HCT116 (cell line): ENCODE measurements around the gene GRB10. TPM values are rescaled to one million over a fixed set of nuclear protein-coding genes. Genes with fewer than 3 reads are reported as not detected.

Experiments used
- ATAC-seq: fragments of 200-7000 bp; cut with Tn5 transposase; 2 replicates; pipeline ENCODE4 v1.9.1; 2020; ENCODE audit warnings: mild to moderate bottlenecking, moderate library complexity
- BruUV-seq: library from RNA; stranded (reverse); fragments of 400-500 nt; replicated peaks from 2 replicates; lab custom pipeline; 2021; lab: Mats Ljungman, UMichigan
- CTCF ChIA-PET: fragments of 300-600 bp; sonication (Branson Sonifier 250); formaldehyde crosslinking; loops from one replicate; lab custom pipeline; 2021; ENCODE audit warnings: antibody characterized with exemption; lab: Charles Lee
- POLR2A ChIA-PET: fragments of 300-600, 350-600 bp; sonication (Branson Sonifier 250); formaldehyde crosslinking; loops from one replicate; lab custom pipeline; 2021; ENCODE audit warnings: antibody characterized with exemption; lab: Charles Lee
- RAD21 ChIA-PET, 2 experiments: fragments of 300-600 bp; sonication (Branson Sonifier 250); formaldehyde crosslinking; loops; one replicate each; lab custom pipeline; 2023; ENCODE audit warnings: low total read pairs in 2 of 2; ENCODE audit not compliant: uncharacterized antibody in 2 of 2, unreplicated experiment in 2 of 2, low non-redundant PET in 1 of 2; lab: Charles Lee
- DNase-seq: peaks from one replicate; pipeline ENCODE4 v3.0.0-alpha.2; 2010; ENCODE audit warnings: low read depth, low spot score
- H2AFZ ChIP-seq: fragments of 200-600 bp; shearing (Covaris generic), sonication (generic); 2 replicates; pipeline ENCODE4 v1.6.1; 2017; ENCODE audit warnings: low read depth, mixed run types, mixed read lengths, antibody characterized with exemption, low read length; ENCODE audit not compliant: poor library complexity, severe bottlenecking
- H3K27ac ChIP-seq: 2 replicates; pipeline ENCODE4 v1.5.1; 2012; ENCODE audit warnings: low read depth, low read length
- H3K27me3 ChIP-seq: fragments of 200-600 bp; sonication (generic); 2 replicates; pipeline ENCODE4 v1.6.1; 2016; ENCODE audit warnings: mixed run types, low read length, mixed read lengths; ENCODE audit not compliant: insufficient read depth
- H3K36me3 ChIP-seq, 2 experiments: fragments of 200-500 bp in 1 of 2; fragments of 200-600 bp in 1 of 2; sonication (Bioruptor generic) in 1 of 2; sonication (generic) in 1 of 2; 2 replicates each; pipeline versions ENCODE4 v1.5.1 to v1.6.1; 2014 to 2016; ENCODE audit warnings: low read length in 2 of 2, inconsistent platforms in 1 of 2, mixed read lengths in 1 of 2, mixed run types in 1 of 2; ENCODE audit not compliant: insufficient read depth in 2 of 2, control insufficient read depth in 1 of 2
- H3K4me1 ChIP-seq, 2 experiments: fragments of 200-600 bp in 1 of 2; sonication (generic) in 1 of 2; 2 replicates each; pipeline versions ENCODE4 v1.5.1 to v1.6.1; 2012 to 2017; ENCODE audit warnings: low read length in 2 of 2, inconsistent platforms in 1 of 2, mild to moderate bottlenecking in 1 of 2, mixed read lengths in 1 of 2, mixed run types in 1 of 2, moderate library complexity in 1 of 2; ENCODE audit not compliant: insufficient read depth in 2 of 2, control insufficient read depth in 1 of 2
- H3K4me2 ChIP-seq: fragments of 200-600 bp; sonication (generic); 2 replicates; pipeline ENCODE4 v1.6.1; 2017; ENCODE audit warnings: mixed run types, low read length, mixed read lengths
- H3K4me3 ChIP-seq, 2 experiments: fragments of 200-600 bp in 1 of 2; sonication (generic) in 1 of 2; replicated peaks in 1 of 2; 2 replicates each; pipeline ENCODE4 v1.5.1; 2011 to 2016; ENCODE audit warnings: low read length in 2 of 2, control low read depth in 1 of 2, low read depth in 1 of 2, mild to moderate bottlenecking in 1 of 2, mixed read lengths in 1 of 2, mixed run types in 1 of 2
- H3K79me2 ChIP-seq: fragments of 200-600 bp; sonication (generic); 2 replicates; pipeline ENCODE4 v1.6.1; 2017; ENCODE audit warnings: mild to moderate bottlenecking, mixed run types, low read length, moderate library complexity, mixed read lengths; ENCODE audit not compliant: insufficient read depth
- H3K9ac ChIP-seq: fragments of 200-600 bp; sonication (generic); 2 replicates; pipeline ENCODE4 v1.6.1; 2016; ENCODE audit warnings: low read length, mixed read lengths
- H3K9me2 ChIP-seq: fragments of 200-600 bp; sonication (generic), shearing (Covaris generic); 2 replicates; pipeline ENCODE4 v1.6.1; 2017; ENCODE audit warnings: mixed run types, mild to moderate bottlenecking, moderate library complexity; ENCODE audit not compliant: insufficient read depth
- H3K9me3 ChIP-seq, 2 experiments: fragments of 200-500 bp in 1 of 2; fragments of 200-600 bp in 1 of 2; sonication (Bioruptor generic) in 1 of 2; sonication (generic) in 1 of 2; 2 replicates each; pipeline ENCODE4 v1.6.1; 2014 to 2017; ENCODE audit warnings: low read length in 2 of 2, mixed read lengths in 2 of 2, inconsistent platforms in 1 of 2, low read depth in 1 of 2, mild to moderate bottlenecking in 1 of 2, mixed run types in 1 of 2, moderate library complexity in 1 of 2; ENCODE audit not compliant: control insufficient read depth in 1 of 2, insufficient read depth in 1 of 2
- H4K20me1 ChIP-seq: fragments of 200-600 bp; sonication (generic), shearing (Covaris generic); 2 replicates; pipeline ENCODE4 v1.6.1; 2017; ENCODE audit warnings: mixed run types, mild to moderate bottlenecking, moderate library complexity; ENCODE audit not compliant: insufficient read depth
- ATF3 ChIP-seq: IDR thresholded peaks from 2 replicates; pipeline ENCODE4 v1.6.1; 2012
- CEBPB ChIP-seq: IDR thresholded peaks from 2 replicates; pipeline ENCODE4 v1.6.1; 2012; ENCODE audit warnings: low read depth
- EGR1 ChIP-seq: IDR thresholded peaks from 2 replicates; pipeline ENCODE4 v1.6.1; 2012; ENCODE audit warnings: low read depth
- EZH2 ChIP-seq: fragments of 200-600 bp; sonication (generic); IDR thresholded peaks from 2 replicates; pipeline ENCODE4 v1.6.1; 2017; ENCODE audit warnings: antibody characterized with exemption, mixed run types
- FOSL1 ChIP-seq: IDR thresholded peaks from 2 replicates; pipeline ENCODE4 v1.6.1; 2012; ENCODE audit warnings: low read depth
- MAX ChIP-seq: IDR thresholded peaks from 2 replicates; pipeline ENCODE4 v1.6.1; 2012
- POLR2A ChIP-seq: IDR thresholded peaks from 2 replicates; pipeline ENCODE4 v1.7.0; 2011; ENCODE audit warnings: borderline replicate concordance; ENCODE audit not compliant: insufficient read depth, insufficient read length; ENCODE audit errors: extremely low read depth
- POLR2AphosphoS5 ChIP-seq: IDR thresholded peaks from 2 replicates; pipeline ENCODE4 v1.6.1; 2011; ENCODE audit warnings: mild to moderate bottlenecking, low read depth, low read length, moderate library complexity
- RAD21 ChIP-seq: IDR thresholded peaks from 2 replicates; pipeline ENCODE4 v1.6.1; 2012; ENCODE audit warnings: low read depth, mild to moderate bottlenecking
- REST ChIP-seq: IDR thresholded peaks from 2 replicates; pipeline ENCODE4 v1.6.1; 2012; ENCODE audit warnings: low read depth
- SIN3A ChIP-seq: IDR thresholded peaks from 2 replicates; pipeline ENCODE4 v1.6.1; 2012; ENCODE audit warnings: low read depth
- SP1 ChIP-seq: IDR thresholded peaks from 2 replicates; pipeline ENCODE4 v1.6.1; 2012; ENCODE audit warnings: low read depth
- SRF ChIP-seq: IDR thresholded peaks from 2 replicates; pipeline ENCODE4 v1.6.1; 2012; ENCODE audit warnings: low read depth
- TCF7L2 ChIP-seq: IDR thresholded peaks from 2 replicates; pipeline ENCODE4 v1.7.0; 2011; ENCODE audit warnings: borderline replicate concordance, inconsistent platforms; ENCODE audit not compliant: insufficient read depth, insufficient read length; ENCODE audit errors: extremely low read depth
- YY1 ChIP-seq: IDR thresholded peaks from 2 replicates; pipeline ENCODE4 v1.6.1; 2011; ENCODE audit warnings: low read length, low read depth, moderate library complexity, mild to moderate bottlenecking; ENCODE audit not compliant: insufficient replicate concordance; ENCODE audit errors: extremely low read depth
- ZFX ChIP-seq: fragments of 450-650 bp; IDR thresholded peaks from 2 replicates; pipeline ENCODE4 v1.6.1; 2017
- intact Hi-C: fragments of 100-400 bp; cut with micrococcal nuclease; formaldehyde crosslinking; loops from 2 replicates; pipeline ENCODE4 v1.10.0; 2022
- total RNA-seq: library from RNA; stranded (reverse); gene quantifications from one replicate; pipeline ENCODE4 v1.2.1, GENCODE V29; 2021; ENCODE audit not compliant: unreplicated experiment

GRB10 gene
- total RNA-seq, 1 experiment from 2014 or later, result 37.3 TPM

GRCh38 chr7:50598460-50599343 is 184.0 kb downstream of the GRB10 start (continued):
- no peak for TF ChIP-seq REST
- TF ChIP-seq MAX, result no peak
- no peak for TF ChIP-seq ATF3

- DNase-seq, result no peak
- TF ChIP-seq TCF7L2, result no peak
- no peak for TF ChIP-seq YY1
- TF ChIP-seq REST, result no peak
- TF ChIP-seq EZH2, result no peak
- no peak for TF ChIP-seq CEBPB
- no peak for TF ChIP-seq EGR1
- TF ChIP-seq POLR2A, result no peak
- no peak for TF ChIP-seq RAD21
- no peak for TF ChIP-seq FOSL1
- no peak for TF ChIP-seq SP1
- TF ChIP-seq POLR2AphosphoS5, result no peak
- no peak for TF ChIP-seq ZFX
- no peak for TF ChIP-seq SRF
- TF ChIP-seq SIN3A, result no peak
- ATAC-seq, result no peak
- H3K4me1 ChIP-seq, result no peaks in the 10 kb centered on the region
- H3K79me2 ChIP-seq, result no peaks in the 10 kb centered on the region
- H3K9me2 ChIP-seq, result no peaks in the 10 kb centered on the region
- no peaks in the 10 kb centered on the region for H4K20me1 ChIP-seq
- no TSS peak for BruUV-seq
- H3K36me3 ChIP-seq, result peaks cover 0 to 2% of the 10 kb centered on the region in 2 experiments; a peak in 1 of 4 replicates
- intact Hi-C loops, result no loop called here
- H2AFZ ChIP-seq, result no peak overlapping the region
- CTCF ChIA-PET, result no interaction called here
- H3K27ac ChIP-seq, result no peak overlapping the region
- no peaks in the 10 kb centered on the region for H3K27me3 ChIP-seq
- H3K4me3 ChIP-seq, result no peak overlapping the region
- no peak overlapping the region for H3K9ac ChIP-seq
- no peak overlapping the region for H3K4me2 ChIP-seq
- no peaks in the 10 kb centered on the region for H3K9me3 ChIP-seq
- RAD21 ChIA-PET, result no interaction called here
- POLR2A ChIA-PET, result no interaction called here
Measured at GRCh38 chr7:50596484-50596883, 186.2 kb downstream of the GRB10 start.
